Ramos (cell line): ENCODE results near the gene SIGLEC9.

ENCODE experiments used
- in situ Hi-C: fragments of 300-500 bp; cut with MboI; formaldehyde crosslinking; loops from one replicate; pipeline ENCODE4 v1.14.3; 2022; ENCODE audit warnings: low sequenced_read_pairs; ENCODE audit not compliant: unreplicated experiment

SIGLEC9 gene

DNA sequence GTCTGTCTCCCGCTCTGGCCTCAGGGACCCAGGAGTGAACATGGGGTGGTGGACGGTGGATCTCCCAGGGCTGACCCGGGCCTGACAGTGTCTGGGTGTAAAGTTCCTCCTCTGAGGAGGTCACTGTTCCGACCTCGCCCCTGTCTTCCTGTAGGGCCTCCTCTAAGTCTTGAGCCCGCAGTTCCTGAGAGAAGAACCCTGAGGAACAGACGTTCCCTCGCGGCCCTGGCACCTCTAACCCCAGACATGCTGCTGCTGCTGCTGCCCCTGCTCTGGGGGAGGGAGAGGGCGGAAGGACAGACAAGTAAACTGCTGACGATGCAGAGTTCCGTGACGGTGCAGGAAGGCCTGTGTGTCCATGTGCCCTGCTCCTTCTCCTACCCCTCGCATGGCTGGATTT is at the start of gene SIGLEC9:
Gene SIGLEC9 (plus strand): TSS at position 178 of the 400 bp plus-strand sequence. CDS start 69 bp downstream, at position 247.
- in situ Hi-C loops, result no loop called here

DNA sequence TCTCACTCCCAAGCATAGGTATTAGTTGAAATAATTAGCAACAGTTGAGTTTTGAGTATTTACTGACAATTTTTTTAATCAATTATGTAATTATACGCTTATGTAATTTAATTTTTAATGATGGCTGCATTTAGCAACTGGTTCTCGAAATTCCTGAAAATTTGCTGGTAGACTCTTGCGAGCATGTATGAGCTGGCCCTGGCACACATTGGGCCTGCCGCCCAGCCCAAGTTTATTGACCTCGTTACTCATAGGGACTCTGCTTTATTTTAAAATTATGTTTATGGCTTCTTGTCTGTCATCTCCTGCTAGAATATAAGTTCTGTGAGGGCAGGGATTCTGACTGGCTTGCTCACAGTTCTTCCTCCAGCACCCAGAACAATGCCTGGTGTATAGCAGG is 48.7 kb upstream of the SIGLEC9 start:
- in situ Hi-C loops, result no loop called here

DNA sequence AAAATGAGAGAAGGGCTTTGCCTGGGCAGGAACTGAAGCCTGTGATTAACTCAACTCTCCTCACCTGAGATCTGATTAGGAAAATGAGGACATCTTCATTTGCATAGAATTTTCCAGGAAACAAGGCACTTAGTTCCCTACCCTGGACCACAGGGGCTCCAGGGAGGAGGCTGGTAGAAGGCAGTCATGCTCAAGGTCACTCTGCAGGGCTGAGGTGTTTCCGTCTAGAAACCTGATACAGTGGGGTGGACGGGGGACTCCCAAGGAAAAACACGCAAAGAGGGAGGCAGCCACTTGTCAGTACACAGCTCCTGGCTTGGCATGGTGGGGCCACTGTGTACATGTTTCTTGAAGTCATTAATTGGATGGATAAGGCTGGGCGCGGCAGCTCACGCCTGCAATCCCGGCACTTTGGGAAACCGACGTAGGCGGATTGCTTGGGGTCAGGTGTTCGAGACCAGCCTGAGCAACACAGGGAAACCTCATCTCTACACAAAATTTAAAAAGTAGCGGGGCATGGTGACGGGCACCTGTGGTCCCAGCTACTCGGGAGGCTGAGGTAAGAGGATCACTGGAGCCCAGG is 48.0 kb upstream of the SIGLEC9 start:
- in situ Hi-C loops, result no loop called here

DNA sequence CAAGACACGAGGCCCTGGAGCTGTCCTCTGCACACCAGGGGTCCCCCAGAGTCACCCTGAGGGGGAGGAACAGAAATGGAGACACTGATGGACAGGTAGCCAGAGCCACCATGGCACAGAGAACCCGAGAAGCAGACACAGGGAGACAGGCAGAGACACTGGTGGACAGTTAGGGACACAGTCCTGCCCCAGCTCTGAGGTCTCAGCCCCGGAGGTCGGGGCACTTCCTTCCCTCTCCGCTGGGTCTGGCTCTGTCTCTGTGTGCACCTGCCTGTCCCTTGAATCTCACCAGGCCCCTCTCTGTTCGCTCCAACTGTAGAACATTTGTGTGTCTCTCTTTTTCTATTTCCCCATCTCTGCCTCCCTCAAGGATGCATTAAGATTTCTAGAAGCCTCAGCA is 46.6 kb upstream of the SIGLEC9 start:
- in situ Hi-C loops, result no loop called here

DNA sequence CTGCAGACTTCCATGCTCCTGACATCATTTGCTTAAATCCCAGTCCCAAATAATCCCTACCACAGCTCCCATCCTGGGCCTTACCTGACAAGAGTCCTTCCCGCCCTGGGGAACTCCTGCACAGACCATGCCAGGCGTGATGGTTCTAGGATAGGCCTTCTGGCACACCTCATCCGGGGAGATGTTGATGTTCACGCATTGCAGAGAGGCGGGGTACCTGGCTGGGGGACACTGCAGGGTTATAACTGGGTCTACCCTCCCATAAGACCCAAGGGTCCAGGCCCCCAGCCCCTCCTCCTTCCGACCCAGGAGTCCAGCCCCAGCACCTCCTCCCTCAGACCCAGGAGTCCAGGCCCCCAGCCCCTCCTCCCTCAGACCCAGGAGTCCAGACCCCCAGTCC is 46.0 kb upstream of the SIGLEC9 start:
- in situ Hi-C loops, result no loop called here

DNA sequence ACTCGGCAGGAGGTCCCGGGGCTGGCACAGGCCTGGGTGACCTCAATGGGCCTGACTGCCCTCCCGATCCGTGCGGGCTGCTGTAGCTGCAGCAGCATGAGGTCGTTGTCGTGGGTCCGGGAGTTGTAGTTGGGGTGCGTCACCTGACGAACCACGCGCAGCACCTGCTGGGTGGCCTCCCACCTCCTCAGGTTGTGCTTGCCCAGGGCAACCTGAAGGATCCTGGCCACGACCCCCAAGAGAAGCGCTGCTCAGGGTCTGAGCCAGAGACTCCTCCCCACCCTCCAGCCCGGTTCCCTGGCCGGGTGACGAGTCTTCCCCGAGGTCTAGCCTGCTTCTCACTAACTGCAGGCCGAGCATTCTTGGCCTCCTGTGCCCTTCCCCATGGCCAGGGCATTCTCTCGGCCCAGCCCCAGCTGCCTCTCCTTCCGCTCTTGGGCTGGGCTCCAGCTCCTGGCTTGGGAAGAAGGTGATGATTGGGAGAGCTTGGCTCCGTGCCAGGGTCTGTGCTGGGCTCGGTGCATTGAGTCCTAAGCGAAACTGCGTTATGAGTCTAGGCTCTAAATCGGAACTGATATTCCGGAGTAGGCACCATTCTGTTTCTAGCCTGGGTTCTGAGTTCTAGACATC is 45.1 kb upstream of the SIGLEC9 start:
- in situ Hi-C loops, result no loop called here

DNA sequence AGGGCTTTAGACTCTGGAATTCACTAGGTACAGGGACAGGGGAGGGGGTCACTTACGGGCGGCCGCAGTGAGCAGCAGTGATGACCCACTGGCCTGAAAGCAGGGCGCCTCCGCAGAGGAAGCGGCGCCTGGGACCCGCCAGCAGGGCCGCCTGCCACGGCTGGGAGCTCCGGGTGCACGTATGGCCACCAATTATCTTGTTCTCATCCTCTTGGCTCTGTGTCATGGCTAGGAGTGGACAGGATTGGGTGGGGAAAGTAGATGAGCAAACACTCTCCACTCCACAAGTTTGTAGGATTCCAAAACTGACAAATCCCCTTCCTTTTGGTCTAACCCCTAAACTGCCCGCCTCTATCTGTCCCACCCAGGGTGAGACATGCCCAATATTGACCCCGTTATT is 43.2 kb upstream of the SIGLEC9 start:
- in situ Hi-C loops, result no loop called here

DNA sequence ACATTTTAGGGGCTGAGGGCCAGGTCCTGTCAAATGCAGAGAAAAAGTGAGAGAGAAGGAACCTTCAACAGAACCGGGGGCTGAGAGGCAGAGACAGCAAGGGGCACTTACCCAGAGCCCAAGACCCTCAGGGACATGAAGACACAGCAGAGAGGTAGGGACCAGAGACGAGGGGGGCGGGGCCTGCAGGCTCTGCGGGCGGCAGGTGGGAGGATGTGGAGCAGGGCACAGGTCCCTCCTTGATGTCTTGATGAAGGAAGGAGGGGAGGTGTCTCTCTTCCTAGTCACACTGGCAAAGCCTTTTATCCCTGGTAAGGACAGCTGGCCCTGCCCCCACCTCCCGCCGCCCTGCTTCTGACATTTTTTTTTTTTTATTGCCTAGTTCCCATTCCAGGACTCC is 42.1 kb upstream of the SIGLEC9 start, which contains the start of gene KLK14:
Gene KLK14 (minus strand): TSS at position 277 of the 400 bp plus-strand sequence. CDS start 273 bp downstream, at position 4.
- in situ Hi-C loops, result no loop called here

DNA sequence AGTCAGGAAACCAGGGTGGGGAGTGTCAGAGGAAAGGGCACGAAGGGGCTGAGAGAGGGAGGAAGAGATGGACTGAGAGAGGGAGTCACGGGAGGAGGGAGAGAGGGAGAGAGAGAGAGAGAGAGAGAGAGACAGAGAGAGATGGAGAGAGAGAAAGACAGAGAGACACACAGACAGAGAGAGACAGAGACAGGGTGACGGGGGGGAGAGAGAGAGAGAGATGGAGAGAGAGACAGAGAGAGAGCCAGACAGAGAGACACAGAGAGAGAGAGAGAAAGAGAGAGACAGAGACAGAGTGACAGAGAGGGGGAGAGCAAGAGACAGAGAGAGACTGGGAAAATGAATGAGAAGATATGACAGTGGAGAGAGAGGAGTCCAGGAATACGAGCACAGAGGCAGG is 41.5 kb upstream of the SIGLEC9 start:
- in situ Hi-C loops, result no loop called here

DNA sequence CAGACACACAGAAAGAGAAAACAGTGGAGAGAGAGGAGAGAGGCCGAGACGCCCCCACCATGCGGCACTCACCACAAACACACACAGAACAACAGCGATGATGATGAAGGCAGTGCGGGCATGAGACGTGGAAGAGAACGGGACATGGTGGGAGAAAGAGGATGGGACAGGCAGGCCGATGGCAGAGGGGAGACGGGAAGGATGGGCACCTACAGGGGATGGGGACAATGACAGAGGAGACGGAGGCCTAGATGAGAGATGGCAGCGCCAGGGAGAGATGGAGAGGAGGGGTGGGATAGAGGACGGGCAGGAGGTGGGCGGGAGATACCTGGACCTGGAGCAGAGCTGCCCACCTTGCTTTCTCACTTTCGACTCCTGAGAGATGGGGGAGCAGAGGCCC is 40.9 kb upstream of the SIGLEC9 start:
- in situ Hi-C loops, result no loop called here

DNA sequence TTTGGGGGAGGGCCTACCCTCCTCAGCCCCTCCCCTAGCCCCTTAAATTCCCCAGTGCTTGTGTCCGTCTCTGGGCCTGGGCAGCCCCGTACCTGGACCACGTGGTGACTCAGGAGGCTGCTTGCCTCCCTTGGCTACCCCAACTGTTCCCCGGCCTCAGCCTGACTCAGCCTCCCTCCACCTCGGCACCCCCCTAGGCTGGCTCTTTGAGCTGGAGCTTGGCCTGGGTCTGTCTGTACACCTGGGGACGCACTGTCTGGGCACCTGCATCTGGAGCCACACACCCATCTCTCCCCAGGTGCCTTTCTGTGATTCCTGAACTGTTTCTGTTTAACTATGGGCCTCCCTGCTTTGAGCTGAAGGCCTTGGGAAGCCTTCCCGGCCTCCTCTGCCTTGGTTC is 40.2 kb upstream of the SIGLEC9 start:
- in situ Hi-C loops, result no loop called here

DNA sequence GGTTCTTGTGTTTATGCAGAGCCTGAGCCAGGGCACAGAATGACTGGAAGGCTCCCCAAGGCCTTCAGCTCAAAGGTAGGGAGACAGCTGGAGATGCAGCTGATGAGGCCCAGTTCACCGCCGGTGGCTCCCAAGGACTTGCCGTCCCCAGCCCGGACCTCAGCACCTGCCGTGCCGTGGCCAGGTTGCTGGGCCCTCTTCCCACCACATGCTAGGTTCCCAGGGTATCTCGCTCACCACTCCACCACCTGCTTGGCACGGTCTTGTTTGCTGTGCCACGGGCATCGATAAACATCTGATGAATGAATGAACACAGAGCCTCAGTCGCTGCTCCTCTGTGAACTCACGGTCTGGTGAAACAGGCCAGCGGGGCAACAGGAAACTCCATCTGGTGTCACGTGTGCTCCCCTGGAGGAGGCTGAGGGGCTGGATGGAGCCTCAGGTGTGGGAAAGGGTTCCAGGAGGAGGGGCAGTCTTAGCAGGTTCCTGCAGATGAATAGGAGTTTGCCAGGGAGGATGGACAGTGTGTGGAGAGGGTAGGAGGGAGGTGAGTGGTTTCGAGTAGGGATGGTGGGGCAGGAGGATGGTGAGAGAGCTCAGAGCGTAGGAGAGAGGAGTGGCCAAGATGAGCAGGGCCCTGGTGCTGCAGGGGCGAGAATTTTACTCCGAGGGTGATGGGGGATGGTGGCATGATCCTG is 38.4 kb upstream of the SIGLEC9 start:
- in situ Hi-C loops, result no loop called here

DNA sequence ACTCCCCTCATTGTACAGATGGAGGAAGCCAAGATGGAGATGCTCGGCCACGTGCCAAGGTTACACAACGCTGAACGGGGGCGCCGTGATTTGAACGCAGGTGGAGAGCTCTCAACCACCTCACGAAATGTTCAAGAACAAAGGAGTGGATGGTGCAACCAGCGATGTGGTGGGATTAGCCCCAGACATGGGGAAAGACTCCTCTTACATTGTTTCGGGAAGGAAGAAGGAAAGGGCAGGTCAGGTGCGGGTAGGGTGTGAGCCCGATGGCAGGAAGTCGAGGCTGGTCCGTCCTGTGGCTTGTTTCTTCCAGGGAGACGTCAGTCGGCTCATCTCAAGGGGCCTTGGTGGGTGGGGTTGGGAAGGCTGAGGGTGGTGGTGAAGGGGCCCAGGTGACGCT is 34.9 kb upstream of the SIGLEC9 start:
- in situ Hi-C loops, result loop anchor here (10.0 kb wide), 1 partner anchor 155 kb away; no protein-coding TSS in a partner anchor

DNA sequence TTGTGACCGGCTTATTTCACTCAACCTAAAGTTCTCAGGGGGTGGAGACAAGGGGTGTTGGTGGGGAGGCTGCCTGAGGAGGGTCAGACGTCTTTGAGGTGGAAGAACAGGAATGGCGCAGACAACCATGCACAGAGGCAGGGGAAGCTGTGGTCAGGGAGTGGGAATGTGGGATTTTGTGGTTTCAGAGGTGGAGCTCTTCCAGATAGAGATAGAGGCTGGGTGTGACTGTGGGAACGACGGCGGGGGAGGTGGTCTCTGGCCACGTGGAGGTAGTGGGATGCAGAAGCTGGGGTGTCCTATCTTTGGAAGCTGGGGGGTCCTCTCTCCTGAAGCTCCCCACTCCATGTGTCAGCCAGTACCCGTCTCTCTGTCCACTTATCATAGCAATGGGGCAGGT is 34.2 kb upstream of the SIGLEC9 start:
- in situ Hi-C loops, result loop anchor here (10.0 kb wide), 1 partner anchor 156 kb away; no protein-coding TSS in a partner anchor

DNA sequence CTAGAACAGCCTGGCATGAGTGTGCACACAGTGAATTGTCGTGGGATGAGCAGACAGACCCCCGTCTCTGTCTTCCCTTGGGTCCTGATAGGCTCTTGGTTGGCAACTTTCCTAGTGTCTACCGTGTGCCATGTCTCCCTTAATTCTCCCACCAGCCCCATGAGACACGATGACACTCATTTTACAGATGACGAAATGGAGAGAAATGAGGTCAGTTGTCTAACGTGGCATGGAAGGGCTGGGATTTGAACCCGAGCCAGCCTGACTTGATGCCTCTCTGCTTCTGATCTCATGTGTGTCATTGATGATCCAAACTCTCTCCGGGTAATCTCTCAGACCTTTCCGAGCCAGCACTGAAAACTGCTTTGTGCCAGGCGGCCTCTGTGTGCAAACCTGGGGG is 33.6 kb upstream of the SIGLEC9 start:
- in situ Hi-C loops, result loop anchor here (10.0 kb wide), 1 partner anchor 156 kb away; no protein-coding TSS in a partner anchor

DNA sequence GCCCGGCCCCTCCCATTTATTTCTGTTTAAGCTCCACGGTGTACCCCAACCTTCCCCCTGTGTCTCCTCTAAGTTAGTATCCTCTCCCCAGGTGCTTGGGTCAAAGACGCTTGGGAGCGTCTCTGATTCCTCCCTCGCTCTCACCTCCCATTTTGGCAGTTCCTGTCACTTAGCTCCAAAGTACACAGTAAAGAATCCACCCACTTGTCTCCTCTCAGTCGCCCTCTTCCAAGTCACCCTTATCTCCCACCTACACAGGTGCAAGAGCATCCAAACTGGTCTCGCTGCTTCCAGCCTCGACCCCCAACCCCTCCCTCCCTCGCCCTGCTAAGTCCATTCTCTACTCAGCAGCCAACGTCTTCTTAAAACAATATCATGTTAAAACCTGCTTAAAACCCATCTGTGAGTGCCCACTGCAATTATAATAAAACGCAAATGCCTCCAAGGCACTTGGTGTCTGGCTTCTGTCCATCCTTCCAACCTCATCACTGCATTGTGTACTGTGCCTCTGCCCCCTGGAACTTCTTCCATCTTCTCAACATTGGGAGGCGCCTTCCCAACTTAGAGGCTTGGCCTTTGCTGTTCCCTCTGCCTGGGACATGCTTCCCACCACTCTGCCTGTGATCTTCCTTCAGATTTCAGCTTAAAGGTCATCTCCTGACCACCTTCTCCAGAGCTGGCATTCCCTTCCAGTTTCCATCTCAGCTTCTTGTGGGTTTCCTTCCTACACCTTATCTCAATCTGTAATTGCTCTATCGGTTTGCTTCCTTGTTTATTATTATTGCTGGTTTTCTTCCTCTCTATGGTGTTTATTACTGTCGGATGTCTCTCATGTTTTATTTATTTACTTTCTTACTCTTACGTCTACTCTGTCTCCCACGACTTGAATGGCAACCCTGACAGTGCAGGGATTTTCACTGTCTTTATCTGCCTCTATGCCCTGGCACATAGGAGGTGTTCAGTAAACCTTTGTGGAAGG is 32.5 kb upstream of the SIGLEC9 start:
- in situ Hi-C loops, result loop anchor here (10.0 kb wide), 1 partner anchor 157 kb away; no protein-coding TSS in a partner anchor

DNA sequence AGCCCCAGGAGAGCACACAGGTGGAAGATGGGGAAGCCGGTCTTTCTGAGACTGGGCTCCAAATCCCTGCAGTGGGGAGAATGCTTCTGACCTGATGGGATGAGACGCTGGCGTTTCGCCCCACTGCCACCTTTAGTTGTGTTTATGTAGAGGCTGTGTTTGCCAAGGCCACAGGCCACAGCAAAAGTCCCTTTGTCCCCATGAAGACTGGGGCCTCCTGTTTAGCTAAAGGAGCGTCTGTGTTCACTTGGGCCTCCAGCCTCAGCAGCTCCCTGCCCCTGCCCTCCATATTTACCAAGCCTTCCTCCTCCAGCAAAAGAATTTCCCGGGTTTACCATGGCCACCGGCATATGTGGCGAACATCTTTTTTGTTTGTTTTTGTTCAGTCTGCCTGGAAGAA is 31.6 kb upstream of the SIGLEC9 start:
- in situ Hi-C loops, result loop anchor here (10.0 kb wide), 1 partner anchor 158 kb away; no protein-coding TSS in a partner anchor

DNA sequence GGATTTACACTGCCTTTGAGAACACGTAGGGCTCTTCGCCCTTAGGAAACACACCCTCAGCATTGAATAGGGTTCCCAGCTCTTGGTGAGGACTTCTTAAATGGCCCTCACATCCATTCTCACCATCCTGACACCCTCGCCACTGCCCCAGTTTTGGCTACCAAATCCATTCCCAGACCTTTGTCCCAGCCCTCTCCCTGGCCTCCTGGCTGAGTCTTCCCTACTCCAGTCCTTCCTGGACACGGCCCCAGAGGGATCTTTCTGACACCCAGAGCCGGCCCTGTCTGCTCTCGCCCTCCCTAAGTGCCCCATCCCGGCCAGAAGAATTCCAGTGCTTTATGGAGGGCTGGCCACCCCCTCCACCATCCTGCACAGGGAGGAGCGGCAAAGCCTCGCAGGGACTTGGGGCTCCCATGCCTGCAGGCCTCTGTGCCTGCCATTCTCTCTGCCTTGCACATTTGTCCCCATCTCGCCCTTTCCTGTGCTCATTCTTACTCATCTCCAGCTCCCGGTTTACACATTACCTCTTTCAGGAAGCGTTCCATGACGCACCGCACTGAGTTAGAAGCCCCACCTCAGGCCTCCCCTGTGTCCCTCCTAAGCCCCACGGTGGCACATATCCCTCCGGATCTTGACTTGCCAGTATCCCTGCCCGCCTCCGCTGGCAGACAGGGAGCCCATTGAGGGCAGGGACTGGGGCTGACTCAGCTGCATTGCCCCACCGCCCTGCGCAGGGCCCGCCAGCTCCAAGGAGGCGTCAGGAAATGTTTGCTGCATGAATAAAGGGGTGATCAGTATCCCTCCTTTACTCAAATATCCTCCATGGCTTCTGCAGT is 31.0 kb upstream of the SIGLEC9 start:
- in situ Hi-C loops, result loop anchor here (10.0 kb wide), 1 partner anchor 159 kb away; no protein-coding TSS in a partner anchor

DNA sequence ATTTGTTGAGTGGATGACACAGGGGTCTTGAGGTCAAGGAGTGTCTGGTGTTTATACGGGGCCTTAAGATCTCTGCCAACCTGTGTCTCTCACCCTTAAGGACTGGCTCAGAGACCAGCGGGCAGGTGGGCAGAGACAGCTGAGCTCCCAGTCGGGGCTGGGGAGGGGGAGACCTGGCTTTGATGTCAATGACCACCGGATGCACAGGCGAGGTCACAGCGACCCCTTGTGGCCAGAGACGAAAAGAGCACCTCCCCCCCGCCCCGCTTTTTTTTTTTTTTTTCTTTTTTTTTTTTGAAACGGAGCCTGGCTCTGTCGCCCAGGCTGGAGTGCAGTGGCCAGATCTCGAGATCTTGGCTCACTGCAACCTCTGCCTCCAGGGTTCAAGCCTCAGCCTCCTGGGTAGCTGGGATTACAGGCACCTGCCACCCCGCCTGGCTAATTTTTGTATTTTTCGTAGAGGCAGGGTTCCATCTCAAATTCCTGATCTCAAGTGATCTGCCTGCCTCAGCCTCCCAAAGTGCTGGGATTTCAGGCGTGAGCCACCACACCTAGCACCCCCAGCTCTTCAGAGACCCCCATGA is 29.9 kb upstream of the SIGLEC9 start:
- in situ Hi-C loops, result loop anchor here (10.0 kb wide), 1 partner anchor 160 kb away; no protein-coding TSS in a partner anchor
